GM12872 (cell line): Measurements from ENCODE around the gene TOP2A.

Experiments used
- TF ChIP-seq, protein P1 (sequence below): IDR thresholded peaks from 3 replicates; pipeline ENCODE4 v1.5.1; 2011; ENCODE audit warnings: low read depth, mild to moderate bottlenecking, low read length, moderate library complexity; ENCODE audit not compliant: insufficient read depth

Gene TOP2A

GRCh38 chr17:40433551-40434415 lies 16.1 kb upstream of the TOP2A start:
- TF ChIP-seq, protein P1, sequence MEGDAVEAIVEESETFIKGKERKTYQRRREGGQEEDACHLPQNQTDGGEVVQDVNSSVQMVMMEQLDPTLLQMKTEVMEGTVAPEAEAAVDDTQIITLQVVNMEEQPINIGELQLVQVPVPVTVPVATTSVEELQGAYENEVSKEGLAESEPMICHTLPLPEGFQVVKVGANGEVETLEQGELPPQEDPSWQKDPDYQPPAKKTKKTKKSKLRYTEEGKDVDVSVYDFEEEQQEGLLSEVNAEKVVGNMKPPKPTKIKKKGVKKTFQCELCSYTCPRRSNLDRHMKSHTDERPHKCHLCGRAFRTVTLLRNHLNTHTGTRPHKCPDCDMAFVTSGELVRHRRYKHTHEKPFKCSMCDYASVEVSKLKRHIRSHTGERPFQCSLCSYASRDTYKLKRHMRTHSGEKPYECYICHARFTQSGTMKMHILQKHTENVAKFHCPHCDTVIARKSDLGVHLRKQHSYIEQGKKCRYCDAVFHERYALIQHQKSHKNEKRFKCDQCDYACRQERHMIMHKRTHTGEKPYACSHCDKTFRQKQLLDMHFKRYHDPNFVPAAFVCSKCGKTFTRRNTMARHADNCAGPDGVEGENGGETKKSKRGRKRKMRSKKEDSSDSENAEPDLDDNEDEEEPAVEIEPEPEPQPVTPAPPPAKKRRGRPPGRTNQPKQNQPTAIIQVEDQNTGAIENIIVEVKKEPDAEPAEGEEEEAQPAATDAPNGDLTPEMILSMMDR = peak; percentile 84

- TF ChIP-seq, protein P1 = no peak
These were observed 15.3 kb upstream of the TOP2A start for GRCh38 chr17:40432864-40433528.

DNA sequence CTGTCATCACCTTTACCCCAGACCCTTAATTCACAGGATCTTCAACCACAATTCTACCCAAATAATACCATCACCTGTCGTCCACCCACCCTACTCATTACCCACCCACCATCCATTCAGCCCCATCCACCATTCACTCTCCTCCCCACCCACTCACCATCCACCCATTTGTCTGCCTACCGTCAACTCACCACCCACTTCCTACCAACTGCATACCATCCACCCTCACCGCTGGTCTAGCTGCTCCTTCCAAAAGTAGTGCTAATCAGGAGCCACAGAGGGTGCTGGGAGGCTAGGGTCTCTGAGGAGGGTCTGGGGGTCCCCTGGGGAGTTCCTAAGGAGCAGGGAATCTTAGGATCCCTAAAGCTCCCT lies 13.5 kb upstream of the TOP2A start:
- TF ChIP-seq, protein P1 = no peak

DNA sequence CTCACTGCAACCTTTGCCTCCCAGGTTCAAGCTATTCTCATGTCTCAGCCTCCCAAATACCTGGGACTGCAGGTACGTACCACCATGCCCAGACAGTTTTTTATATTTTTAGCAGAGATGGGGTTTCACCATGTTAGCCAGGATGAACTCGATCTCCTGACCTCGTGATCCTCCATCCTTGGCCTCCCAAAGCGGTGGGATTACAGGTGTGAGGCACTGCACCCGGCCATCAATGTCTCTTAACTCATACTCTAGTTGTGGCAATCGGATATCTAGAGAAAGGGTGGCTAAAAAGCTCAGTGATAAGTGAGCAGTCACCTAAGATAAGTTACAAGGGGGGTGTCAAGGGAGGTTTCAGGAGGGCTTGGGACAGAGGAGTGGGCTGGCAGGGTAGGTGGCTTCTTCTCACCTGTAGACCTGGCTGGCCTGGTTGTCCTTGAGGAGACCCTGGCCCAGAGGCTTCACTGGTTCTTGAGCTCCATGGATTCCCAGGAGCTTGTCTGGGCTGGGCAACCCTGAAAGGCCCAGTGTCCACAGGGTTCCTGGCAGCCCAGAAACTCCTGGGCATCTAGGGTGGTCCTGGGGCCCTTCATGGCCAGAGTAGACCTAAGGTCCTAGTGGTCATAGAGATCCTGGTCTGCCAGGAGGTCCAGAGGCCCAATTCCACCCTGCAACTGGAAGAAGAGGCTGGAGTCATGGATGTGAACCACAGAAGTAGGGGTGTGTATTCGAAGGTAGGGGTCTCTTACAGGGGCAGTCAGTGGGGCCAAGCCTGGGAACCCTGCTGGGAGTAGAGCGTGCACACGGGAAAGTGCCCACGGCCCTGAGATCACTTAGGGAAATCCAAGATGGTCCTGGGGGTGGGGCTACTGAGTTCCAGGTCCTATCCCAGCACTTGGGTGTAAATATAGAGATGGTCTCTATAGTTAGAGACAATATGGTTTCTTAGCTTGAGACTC lies 12.9 kb upstream of the TOP2A start:
- TF ChIP-seq, protein P1 = no peak

- TF ChIP-seq, protein P1 = no peak
These were observed 9.4 kb upstream of the TOP2A start for GRCh38 chr17:40427002-40427491.

DNA sequence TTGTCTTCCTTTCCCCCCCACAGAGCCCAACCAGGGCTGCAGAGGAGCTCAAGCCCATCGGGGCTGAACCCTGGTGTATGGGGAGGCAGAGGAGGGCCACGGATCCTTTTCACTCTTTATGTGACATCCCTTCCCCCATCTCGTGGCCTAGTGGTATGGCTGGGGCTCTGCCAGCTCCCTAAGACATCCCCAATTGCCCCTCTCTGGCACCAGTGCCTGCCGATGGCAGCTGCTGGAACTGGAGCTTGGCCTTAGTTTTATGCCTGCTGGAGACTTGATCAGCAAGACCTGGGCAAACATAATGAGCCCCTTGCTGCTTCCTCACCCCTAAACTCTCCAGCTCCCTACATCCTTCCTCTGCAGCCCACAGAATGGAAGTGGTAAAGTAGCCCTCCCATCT lies 8.0 kb upstream of the TOP2A start:
- TF ChIP-seq, protein P1 = no peak
